CD4-positive, alpha-beta T cell treated with Interleukin-4 for 1 hour (primary cell): ENCODE results near the gene CADM1.

Experiments used
- DNase-seq, 2 donors: peaks; one replicate each; pipeline ENCODE4 v3.0.0-alpha.2; 2020 to 2022

Gene CADM1

GRCh38 chr11:115439969-115440540 is 64.2 kb downstream of the CADM1 start:
- DNase-seq = no peak

DNA sequence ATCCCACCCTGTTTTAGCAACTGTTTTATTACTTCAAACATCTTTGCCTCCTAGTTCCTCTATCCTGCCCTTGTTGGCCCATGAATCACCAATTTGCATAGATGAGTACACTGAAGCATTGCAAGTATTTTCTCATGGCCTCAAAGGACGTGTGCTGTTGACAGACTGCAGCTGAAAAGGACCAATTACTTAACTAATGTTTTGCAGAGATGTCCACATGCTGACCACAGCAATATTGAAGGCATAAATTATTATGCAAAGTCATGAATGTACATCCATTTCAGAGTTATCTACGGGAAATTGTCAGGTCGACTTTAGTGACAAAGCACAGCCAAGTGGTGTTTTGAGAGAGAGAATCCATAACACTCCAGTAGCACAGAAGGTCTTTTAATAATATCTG is 64.8 kb downstream of the CADM1 start:
- DNase-seq = no peak

- DNase-seq = no peak
Observed at GRCh38 chr11:115437902-115438575, 66.2 kb downstream of the CADM1 start.

DNA sequence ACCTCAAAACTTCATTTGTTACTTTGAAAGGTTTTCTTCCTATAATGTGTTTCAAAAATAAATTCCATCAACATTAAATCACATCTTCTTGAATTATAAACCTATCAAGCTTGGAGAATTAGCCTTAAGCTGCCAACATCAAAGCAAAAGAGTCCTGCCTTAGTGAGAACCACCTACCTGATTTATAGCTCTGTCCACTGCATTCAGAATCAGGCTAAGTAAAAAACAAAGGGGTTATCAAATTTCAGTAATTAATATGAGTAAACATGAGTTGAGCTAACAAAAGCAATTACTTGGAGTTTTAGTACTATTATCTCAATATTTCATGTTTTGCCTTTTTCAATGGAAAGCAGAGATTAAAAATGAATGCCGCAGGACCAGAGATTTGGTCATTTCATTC is 73.9 kb downstream of the CADM1 start:
- DNase-seq = no peak

- DNase-seq = no peak
Observed at GRCh38 chr11:115428306-115428705, 75.9 kb downstream of the CADM1 start.

DNA sequence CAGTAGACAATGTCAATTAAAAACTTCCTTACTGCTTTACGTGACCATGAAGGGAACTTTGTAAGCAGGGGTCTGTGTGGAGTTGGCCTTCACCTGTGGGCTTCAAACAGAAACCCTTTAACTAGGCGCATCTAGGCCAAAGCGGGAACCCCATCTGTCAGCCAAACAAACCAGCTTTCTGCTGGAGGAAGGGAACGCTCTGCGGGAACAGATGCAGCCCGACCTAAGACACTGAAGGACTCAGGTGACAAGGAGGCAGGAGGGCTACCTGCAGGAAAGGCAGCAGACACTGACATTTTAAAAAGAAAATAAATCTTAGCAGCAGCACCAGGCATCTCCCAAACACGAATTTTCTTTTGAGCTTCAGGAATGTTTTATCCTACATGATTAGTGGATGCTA is 78.4 kb downstream of the CADM1 start:
- DNase-seq = no peak

GRCh38 chr11:115425250-115425649 is 79.0 kb downstream of the CADM1 start:
- no peak for DNase-seq

- no peak for DNase-seq
Observed at GRCh38 chr11:115423728-115424459, 80.3 kb downstream of the CADM1 start.

DNA sequence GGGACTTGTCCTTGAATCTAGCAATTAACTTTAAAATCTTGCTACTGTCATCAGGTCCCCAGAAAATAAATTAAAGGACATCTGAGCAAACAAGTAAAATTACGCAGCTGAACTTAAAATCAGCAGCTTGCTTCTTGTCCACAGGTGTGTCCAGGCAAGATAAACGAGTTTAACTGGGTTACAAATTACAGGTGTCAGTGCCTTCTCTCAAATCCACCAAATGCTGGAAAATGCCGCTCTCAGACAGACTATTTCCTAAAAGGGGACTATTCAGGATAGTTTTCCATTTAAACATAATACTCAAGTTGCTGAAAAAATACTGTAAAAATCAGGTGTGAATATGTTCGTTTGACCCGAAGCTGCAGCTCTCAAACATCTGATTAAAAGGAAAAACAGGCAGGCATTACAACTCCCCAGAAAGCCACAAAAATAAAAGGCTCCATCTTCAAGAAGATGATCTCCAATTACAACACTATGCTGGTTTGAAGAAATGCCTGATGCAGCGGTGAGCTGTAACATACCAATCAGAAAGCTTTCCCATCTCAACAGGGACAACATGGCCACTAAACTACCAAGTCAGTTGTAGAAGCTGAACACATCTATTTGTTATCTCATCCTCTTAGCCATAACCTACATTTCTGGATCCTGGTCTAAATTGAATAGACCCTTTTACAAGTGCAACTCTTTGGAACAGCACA is 82.1 kb downstream of the CADM1 start:
- no peak for DNase-seq

GRCh38 chr11:115421352-115421991 is 82.7 kb downstream of the CADM1 start:
- no peak for DNase-seq

GRCh38 chr11:115420505-115420904 is 83.7 kb downstream of the CADM1 start:
- no peak for DNase-seq

GRCh38 chr11:115418626-115419025 is 85.6 kb downstream of the CADM1 start:
- no peak for DNase-seq

DNA sequence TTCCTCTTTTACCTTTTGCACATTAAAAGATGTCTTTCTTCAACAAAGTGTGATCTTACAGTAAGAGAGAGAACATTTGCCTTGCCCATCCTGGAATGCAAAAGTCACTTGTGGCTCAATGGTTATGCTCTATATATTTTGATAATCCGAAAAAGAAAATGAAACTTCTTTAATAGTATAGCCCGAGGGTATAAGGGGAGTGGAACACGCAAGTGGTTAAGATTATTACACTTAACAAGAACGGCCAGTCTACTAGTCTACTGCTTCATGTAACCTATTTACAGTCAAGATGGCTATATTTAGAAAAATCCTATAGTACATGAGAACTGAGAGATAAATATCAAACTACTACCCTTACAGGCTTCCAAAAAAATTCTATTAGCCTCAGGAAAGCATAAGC is 86.1 kb downstream of the CADM1 start:
- DNase-seq = no peak

DNA sequence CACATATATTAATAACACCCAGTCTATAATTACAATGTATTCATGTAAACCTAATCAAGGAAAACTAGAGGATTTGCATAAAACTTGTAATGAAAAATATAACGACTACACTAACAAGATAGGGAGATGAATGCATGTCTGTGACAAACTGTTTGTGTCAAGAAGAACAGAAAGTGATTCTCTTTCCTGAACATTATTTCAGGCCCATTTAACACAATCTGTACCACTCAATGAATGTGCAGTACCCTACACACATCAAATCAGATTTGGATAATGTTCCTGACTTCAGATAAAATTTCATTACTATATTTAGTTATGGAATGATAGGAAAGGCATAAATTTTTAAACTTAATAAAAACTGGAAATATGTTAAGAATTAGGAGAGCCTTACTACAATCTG is 93.1 kb downstream of the CADM1 start:
- no peak for DNase-seq

GRCh38 chr11:115409691-115410220 is 94.5 kb downstream of the CADM1 start:
- no peak for DNase-seq

- DNase-seq = no peak
Observed at GRCh38 chr11:115409116-115409670, 95.0 kb downstream of the CADM1 start.

DNA sequence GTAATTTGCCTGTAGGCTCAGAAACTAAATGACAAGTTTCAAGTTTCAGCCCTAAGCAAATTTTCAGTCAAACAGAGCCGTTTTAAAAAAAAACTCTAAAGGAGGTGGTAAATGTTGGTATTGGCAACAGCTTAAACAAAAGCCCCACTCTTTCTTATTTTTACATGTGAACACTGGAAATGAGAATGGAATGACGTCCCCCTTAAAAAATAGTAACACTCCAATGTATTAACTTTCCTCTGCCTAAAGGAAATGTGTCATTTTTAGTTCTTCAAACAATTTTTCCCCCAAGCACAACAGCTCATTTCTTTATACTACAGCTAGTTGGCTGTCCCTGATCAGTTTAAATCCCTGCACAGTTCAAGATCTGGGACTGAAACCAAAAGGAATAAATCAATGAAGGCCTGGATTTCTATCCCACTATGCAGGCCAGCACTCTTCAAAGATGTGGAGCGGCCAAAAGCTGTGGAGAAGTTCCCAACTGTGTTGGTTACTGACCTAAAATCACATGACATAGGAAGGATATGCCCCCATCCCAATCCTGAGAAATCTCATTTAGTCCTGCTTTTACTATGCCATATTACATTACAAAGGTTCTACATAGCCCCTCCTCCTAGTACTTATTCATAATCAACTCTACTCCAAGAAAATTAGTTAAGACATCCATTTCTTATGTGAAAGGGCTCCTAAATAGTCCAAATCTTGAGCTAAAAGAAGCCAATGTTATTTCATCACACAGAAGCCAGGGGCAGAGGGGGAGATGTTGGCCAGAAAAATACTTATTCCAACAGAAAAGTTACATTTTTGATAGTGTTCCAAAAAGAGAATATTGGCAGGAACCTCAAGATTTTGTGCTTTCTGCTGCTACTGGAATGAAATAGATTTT is 95.9 kb downstream of the CADM1 start:
- DNase-seq = no peak

DNA sequence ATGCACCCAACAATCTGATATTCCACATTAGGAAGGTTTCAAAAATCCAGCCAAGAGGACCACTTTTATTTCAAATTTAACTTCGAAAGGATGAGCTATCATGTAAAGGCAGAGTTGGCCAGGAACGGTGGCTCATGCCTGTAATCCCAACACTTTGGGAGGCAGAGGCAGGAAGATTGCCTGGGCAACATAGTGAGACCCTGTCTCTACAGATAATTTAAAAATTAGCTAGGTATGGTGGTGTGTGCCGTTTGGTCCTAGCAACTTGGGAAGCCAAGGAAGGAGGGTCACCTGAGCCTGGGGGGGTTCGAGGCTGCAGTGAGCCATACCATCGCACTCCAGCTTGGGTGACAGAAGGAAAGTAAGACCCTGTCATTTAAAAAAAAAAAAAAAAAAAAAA is 96.7 kb downstream of the CADM1 start:
- no peak for DNase-seq

- DNase-seq = no peak
Observed at GRCh38 chr11:115406404-115406803, 97.8 kb downstream of the CADM1 start.

DNA sequence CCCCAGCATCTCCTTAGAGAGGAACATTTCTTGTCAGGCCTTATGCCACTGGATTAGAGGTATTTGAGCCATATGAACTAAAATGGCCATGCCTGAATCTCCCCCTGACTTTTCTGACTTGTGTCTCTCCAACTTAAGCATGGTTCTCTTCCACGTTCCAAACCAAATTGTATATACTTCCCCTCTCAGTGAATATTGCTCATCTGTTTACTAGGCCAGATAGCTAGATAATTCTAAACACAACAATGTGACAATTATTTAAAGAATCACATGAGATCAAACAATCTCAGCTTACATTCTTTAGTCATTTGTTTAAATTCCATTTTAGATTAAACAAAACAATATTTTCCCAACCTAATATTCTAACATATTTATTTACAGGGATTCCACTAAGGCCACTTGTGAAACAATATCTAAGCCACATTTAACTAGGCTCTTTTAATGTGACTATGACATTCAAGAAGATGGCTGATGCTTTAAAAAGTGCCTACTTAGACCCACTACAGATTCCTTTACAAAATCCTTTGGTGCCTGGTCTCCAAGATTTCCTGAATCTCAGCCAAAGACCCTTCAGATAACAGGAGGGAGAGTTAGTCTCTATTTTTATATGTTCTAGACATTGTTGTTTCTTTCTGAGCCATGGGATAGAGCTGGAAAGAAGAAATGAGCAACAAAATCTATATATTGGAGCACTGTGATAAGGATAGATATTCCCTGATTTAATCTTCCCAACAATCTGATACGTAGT is 105.7 kb downstream of the CADM1 start:
- no peak for DNase-seq

DNA sequence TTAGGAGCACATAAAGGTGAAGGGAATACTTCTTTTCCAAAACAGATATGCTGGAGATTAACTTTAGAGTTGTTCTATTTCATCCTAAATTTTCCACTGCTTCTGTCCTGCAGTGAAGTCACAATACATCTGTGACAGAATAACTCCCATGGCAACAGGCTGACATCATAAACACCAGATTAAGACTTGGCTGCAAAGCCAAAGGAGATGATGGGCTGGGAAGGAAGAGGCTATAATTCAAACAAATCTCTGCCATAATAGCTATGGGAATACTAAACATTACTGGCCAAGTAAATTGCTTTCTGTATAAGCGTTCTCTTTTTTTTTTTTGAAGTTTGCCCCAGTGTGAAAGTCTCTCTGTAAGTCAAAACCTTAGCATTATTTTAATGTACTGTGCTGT is 107.7 kb downstream of the CADM1 start:
- no peak for DNase-seq
